NCI-H2196 treated with DMSO at 0.1 percent for 48 hours (cell line): ENCODE data around the gene POFUT2.

Experiments
- DNase-seq: peaks from one replicate; lab custom pipeline; 2025; ENCODE audit not compliant: unreplicated experiment; lab: John Stamatoyannopoulos, UW

Gene POFUT2

DNA sequence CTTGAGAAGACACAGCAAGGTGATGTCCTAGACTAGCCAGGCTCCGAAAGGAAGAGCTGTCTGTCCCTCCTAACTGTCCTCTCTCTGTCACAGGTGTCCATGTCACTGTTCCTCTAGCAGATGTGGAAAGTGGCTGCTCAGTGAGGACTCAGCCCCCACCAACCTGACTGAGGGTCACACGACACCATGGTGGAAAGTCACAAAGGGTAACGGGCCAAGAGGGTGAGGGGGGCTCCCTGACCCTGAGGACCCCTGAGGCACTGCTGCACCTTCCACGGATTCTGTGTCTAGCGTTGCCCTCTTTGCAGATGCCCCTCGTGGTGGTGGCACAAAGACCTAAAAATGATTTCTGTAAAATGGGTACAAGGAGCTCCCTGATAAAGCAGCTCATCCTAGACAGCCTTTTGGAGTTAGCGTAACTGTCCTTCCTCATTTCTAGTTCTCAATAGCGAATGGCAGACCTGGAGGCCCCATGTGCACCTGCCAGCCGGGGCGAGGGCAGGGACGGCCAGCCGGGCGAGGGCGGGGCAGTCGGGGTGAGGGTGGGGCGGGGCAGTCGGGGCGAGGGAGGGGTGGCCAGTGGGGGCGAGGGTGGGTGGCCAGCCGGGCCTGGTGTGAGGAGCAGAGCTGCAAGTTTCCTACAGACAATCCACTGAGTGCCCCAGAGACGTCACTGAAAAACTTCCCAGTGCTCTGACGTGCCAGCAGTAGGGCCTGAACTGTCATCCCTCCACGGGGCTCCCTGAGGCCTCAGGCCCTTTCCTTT, 23.4 kb downstream of the POFUT2 start:
- DNase-seq = no peak

DNA sequence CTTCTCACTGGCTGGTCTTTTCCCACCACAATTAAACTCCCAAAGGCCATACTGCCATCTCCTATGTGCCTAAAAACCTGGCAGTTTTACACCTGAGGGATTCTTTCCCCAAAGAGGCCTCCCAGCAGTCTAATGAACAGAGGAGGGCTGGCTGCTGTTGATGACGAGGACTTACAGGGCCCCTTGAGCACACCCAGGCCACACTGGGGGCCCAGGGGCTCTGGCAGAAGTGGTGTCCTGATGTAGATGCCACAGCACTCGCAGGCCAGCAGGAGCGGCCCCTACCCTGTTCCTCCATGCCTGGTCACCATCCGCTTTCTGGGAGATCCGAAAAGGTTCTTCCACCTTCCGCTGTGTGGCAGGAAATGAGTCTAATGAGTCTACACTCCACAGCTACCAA, 24.2 kb downstream of the POFUT2 start:
- DNase-seq = no peak

DNA sequence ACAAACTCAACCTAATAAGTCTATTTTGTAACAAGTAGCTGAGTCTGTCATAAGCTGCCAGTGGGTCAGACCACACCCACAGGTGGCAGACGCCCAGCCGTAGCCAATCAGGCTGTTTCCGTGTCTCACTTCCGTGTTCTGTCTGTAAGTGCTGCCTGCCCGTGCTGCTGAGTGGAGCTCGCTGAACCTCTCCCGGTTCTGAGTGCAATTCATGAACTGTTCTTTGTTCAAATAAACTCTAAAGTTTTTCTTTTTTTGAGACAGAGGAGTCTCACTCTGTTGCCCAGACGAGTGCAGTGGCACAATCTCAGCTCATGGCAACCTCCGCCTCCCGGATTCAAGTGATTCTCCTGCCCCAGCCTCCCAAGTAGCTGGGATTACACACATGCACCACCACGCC, 25.1 kb downstream of the POFUT2 start:
- no peak for DNase-seq

DNA sequence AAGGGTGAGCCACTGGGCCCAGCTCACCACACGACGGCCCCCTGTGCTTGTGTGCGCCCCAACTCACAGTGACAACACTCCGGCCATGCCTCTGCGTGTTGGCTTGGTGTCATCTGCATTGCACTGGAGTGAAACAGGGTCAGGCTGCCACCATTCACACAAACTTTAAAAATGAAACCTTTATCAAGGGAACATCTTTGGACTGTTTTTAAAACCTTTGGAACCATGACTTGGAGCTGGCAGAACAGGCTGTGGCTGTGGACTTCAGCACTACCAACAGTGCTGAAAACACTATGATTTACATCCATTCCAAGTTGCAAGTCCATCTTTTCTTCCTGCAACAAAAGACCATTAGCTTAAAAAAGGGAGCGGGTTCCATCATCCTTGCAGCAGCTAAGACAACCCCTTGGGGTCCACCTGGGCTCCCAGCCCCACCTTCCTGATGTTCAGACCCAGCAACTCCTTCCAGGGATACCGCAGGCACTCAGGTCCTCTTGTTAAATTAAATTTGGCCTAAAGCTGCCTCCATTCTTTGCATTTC, 25.6 kb downstream of the POFUT2 start:
- no peak for DNase-seq

DNA sequence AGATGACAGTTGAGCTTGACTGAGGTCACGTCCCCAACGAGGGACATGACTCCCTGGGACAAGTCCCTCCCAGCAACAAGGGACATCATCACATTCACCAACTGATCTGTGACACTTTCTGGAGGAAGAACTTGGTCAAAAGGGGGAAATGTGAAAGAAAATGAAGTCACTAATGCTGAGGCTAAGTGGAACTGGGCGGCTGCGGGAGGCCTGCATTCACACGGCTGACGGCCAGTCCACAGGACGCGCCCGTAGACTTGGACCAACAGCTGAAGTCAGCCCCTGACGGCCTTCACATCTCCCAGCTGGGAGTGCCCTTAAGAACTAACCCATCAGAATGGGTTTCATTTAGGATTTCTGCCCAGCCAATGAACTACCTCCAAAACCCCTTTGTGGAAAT, 26.6 kb downstream of the POFUT2 start:
- no peak for DNase-seq

DNA sequence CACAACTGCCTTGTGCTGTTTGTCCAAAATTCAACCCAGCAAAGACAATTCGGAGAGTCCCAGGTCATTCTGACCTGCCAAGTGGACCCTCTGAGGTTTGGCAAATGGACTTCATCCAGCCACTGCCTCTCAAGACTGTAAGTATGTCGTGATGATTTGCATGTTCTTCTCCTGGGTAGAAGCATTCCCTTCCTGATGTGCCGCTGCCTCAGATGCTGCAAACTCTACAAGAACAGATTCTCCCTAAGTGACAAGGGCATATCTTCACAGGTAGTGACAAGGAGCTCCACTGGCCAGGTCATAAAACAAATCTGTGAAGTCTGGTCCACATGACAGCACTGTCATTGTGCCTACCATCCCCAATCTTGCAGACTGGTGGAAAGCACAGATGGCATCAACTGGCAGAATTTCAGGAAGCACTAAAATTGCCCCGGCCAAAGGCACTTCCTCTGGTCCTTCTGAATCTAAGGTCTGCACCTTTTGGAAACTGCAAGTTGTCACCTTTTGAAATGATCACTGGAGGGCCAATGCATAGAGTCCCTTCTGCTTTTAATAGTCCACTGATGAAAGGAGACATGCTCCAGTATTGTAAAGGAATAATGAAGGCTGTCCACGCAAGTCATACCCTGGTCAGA, 27.4 kb downstream of the POFUT2 start:
- no peak for DNase-seq

DNA sequence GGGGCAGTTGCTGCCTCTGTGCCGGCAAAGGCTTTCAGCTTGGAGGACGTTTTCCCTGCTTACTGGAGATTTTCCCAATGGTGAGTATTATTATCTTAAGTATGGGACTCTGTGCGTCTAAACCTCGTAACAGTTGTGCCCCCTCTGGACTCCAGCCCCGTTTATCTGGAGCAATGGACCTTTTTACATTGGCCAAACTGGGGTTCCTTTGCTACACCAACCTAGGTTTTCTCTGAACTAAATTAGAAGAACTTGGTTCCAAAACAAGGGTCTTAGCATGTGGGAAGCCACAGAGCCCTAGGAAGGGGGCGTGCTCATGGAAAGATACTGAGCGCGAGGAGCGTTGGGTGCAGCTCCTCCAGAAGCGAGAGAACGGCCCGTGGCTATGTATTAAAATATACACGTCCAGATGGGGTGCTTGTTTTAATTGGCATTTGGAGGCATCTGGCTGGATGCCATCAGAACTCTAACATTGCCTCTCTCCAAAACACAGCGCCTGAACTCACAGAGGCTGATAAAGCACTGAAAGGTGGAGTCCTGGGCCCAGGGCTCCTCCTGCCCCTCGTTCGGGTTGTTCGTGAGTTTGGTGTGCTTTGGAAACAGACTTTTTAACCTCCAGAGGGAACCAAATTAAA, 28.4 kb downstream of the POFUT2 start:
- no peak for DNase-seq

DNA sequence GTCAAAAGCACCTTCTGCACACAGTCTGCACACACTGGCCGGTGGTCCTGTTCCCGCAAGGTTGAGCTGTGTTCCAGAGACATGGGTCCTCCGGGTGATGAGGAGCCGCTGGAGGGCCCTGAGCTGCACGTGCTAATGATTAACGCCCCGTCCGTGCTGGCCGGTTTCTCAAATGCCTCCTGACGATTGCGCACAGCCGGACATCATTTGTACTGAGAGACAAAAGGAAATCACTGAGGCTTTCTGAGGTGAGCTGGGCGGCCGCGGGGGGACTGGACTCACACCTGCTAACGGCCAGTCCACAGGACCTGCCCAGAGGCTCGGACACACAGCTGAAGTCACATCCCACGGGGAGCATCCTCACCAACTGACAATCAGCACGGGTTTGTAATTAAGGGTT, 29.2 kb downstream of the POFUT2 start:
- DNase-seq = no peak

DNA sequence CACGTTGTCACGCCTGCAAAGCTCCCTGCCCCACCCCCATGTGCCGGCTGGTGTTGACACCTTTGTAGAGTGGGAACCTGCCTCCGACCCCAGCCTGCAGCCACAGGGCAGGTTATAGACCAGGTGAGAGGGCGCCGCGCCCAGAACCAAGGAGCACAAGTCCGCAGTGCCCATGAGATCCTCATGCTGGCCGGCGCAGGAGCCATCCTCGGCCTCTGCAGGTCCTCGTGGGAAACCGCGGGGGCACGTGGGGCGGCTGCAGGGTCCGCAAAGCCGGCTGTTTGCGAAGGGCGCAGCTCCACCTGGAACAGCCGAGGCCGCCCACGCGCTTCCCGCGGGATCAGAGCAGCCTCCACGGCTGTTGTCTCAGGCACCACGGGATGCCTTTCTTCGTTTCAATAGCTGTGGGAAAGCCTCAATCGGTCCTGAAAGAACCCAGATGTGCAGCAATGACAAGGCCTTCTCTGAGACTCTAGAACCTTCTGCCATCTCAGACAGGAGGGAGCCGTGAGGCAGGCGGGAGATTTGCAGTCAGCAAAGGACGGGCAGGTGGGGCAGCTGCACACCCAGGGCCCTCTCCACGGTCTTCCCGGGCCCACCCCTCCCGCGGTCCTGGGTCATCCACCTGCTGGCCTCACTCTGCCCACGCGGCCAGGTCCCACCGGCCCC, 29.9 kb downstream of the POFUT2 start:
- no peak for DNase-seq

DNA sequence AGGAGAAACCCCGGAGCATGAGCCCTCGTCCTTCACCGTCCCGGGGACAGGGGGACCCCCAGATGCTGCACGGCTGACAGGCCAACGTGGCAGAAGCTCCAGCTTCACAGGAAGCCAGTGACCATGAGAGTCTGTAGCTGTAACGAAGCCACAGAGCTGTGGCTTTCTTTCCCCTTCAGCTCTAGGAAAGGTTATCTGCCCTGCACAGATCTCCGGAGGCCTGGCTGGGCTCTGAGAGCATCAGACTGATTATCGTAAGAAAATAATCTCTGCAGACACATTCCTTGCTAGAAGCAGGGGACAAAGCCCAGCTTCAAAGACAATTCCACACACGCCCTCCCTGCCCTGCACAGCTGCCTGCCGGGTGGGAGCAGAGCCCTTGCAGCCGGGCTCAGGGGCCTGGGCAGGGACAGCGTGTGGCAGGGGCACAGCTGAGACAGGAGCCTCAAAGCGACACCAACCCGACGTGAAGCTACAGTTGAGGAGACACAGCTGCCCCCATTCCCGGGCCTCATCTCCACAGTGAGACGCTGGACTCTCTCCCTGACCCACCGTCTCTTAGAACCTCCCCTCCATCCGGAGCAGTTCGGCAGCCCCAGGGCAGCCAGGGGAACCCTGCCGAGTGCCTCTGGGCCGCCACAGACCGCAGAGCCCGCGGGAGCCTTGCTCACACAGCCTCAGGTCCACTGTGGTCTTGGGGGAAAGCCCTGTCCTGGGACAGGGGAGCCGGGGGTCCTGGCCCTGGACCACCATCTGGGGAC, 30.6 kb downstream of the POFUT2 start:
- no peak for DNase-seq

DNA sequence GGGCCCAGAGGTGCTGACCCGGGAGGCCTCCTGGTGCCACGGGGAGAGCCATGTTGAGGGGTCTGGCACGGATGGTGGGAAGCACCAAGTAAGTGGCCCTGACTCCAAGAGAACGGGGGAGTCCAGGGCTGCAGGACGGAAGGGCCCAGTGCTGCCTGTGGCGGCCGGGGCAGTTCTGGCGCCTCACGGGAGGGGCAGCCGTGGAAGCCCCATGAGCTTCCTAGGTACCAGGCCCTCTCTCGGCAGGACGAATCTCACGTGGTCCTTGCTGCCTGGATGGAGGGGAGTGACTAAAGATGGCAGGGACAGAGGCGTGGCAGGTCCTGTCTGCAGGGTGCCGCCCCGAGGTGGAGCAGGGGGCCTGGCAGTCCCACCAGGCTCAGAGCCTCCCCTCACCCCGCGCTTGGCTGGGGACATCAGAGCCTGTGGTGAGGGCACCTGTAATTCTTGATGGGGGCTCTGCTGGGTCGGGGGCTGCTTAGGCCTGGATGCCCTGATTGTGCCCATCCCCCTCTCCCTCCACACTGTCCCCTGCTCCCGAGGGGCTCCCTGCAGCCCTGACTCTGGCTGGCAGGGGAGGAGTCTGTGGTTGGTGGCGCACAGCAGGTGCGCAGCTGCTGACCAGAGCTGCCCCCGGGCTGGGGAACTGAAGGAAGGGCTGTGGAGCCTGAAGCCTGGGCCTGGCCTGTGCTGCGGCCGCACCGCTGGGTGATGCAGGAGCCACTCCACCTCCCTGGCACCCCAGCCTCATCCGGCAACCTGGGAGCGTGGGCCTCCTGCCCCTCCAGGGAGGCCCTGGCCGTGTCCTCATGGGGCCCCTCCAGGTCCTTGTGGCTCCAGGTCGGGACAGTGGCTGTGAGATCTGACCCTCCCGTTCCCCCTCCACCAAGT, 31.4 kb downstream of the POFUT2 start:
- DNase-seq = no peak

DNA sequence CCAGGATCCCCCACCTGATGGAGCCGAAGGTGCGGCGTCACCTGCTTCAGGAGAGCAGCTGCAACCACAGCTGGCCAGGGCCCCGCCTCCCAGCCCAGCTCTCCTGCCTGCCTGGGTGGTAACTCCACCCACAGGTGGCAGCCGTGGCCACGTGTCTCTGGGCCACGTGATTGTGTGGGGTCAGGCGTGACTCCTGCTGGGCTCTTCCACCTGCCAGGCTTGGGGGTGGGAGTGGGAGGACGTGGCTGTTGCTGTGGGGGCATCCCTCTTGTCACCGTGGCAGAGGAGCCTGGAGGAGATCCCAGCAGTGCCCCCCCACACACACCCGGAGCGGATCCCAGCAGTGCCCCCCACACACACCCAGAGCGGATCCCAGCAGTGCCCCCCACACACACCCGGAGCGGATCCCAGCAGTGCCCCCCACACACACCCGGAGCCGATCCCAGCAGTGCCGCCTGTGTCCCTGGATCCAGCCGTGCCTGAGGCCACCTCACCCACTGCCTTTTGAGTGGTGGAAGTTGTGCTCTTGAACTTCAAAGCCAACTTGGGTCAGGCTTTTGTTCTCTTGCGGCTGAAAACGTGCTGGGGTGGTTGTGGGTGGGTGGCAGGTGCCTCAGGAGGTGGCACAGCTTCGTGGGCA, 32.2 kb downstream of the POFUT2 start:
- peak; percentile 43 for DNase-seq

DNA sequence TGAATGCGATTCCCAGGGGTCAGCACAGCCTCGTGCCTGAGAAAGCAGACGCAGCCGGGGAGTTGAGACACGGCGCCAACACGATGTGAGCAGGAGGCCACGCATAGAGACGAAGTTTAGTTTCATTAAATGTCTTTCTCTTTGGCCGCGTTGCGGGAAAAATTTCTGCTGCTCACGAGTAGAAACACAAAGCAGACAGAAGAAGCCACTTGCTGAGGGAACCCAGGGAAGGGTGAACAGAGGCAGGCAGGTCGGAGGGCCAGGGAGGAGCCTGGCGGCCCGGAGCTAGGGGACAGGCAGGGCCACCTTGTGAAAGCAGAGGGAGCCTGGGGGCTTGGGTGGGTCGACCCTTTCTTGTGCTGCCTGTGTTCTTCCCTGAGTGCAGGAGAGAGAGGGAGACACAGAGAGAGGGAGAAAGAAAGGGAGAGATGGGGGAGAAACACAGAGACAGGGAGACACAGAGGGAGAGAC, 33.2 kb downstream of the POFUT2 start:
- no peak for DNase-seq

DNA sequence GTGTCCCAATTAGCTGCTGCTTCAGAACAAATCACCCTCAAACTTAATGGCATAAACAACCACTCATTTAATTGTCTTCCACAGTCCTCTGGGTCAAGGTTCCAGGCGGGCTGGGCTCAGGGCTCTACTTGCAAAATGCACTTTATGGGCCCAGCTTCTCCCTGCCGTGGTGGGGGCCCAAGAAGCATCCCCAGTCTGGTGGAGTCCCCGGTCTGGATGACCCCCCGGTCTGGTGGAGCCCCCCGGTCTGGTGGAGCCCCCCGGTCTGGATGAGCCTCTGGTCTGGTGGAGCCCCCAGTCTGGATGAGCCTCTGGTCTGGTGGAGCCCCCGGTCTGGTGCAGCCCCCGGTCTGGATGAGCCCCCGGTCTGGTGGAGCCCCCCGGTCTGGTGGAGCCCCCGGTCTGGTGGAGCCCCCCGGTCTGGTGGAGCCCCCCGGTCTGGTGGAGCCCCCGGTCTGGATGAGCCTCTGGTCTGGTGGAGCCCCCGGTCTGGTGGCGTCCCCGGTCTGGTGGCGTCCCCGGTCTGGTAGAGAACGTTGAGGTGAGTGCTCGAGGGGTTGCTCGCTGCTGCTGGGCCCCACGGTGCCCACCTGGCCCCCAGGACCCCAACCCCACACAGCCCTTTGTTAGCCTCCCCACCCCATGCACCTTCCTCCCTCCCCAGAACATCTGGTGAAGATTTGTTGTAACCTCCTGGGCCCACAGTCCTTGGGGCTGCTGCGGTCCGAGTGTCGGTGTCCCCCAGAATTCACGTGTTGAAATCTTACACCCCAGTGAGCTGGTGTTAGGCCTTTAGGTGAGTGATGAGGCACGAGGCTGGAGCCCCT, 33.8 kb downstream of the POFUT2 start:
- DNase-seq = no peak

DNA sequence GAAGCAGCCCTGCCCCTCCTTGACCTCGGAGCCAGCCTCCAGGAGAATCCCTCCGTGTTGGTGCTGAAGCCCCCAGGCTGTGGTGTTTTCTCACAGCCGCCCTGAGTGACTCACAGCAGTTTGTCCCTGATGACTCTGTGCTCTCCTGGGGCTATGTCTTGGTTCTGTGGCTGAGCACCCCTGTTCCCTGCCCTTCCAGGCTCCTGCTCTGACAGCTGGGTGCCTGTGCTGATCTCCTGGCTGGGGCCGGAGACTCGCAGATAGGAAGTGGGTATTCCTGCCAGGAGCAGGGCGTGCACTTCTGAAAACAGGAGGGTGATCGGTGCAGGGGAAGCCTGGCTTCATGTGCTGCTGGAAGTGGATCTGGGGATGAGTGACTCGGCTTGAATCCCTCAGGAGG, 34.5 kb downstream of the POFUT2 start:
- DNase-seq = no peak

DNA sequence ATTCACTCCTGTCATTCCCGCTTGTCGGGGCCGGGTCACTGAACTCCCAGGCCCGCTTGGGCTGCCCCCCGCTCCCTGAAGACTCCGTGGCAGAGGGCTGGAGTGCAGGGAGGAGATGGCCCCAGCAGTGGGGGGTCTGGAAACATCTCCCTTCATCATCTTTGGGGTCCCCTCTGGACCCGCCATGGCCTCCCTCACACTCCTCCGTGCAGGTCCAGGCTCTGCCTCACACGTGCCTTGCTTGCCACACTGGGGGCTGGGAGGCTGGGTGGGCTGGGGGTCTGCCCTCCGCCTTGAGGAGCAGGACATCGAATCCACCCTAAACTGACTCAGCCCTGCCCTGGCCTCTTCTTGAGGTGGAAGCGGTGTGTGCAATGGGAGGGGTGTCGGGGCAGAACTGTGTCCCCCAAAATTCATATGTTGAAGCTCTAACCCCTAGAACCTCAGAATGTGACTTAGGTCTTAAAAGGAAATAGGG, 35.2 kb downstream of the POFUT2 start:
- DNase-seq = no peak

DNA sequence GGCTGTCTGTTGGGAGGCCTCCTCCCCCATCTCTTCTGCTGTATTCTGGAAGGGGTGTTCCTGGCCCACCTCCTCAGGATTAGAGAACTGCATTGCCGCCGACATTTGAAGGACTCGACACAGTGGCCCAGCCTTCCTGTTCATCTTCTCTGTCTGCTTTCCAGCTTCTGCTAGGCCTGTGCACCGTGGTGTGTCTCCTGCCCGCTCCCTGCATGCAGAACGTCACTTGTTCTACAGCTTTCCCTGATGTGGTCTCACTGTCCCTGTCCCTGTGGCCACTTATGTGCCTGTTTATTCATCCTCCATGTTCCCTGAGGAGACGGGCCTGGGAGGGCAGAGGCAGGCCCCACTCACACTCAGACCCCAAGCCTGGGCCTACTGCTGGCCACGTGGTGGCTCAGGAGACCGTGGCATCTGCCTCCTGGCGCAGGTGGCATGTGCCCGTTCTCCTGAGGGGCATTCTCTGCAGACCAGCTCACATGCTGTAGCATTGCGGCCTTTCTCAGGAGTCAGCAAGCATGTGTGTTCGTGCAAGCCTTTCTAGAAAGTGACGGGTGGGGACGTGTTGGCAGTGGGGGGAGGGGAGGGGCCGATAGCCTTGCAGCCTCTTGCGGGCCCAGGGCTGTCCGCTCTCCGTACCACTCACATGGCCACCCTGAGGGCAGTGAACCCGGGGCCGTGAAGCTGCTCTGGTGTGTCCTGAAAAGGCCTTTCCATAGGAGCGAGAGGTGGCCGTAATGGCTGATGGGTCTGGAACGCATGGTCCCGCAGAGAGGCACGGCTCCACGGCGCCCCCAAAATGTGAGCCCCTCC, 35.9 kb downstream of the POFUT2 start:
- DNase-seq = no peak
